ENCODE data around the gene MAPK8.

Gene MAPK8

DNA sequence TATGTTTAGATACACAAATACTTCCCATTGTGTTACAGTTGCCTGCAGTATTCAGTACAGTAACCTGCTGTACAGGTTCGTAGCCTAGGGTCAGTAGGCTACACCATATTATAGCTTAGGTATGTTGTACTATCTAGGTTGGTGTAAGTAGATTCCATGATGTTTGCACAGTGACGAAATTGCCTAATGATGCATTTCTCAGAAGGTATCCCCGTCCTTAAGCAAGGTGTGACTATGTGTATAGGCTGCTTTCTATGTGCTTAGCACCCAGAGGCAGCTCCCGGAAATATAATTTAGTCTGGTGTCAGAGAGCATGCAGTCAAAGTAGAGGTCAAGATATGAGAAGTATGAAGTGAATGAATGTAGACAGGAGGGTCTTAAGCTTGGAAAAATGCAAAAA lies 9.8 kb downstream of the MAPK8 start:
- peaks cover 24% of the 10 kb centered on the region; the same call in 1 of the 2 replicates for H3K4me1 ChIP-seq (ENCODE audit: insufficient read depth, low read length)
- H3K27ac ChIP-seq (ENCODE audit: low read depth, low read length) = no peak overlapping the region
- no peaks in the 10 kb centered on the region for H3K9me3 ChIP-seq (ENCODE audit: insufficient read depth, low read depth, low read length)
- WGBS = 94% methylated on average over 4 of the region's 4 CpGs
- H3K27me3 ChIP-seq (ENCODE audit: insufficient read depth, low read length) = no peaks in the 10 kb centered on the region
- H3K36me3 ChIP-seq (ENCODE audit: insufficient read depth, low read length) = no peaks in the 10 kb centered on the region
- H3K4me3 ChIP-seq (ENCODE audit: low read length) = no peak overlapping the region
- H3K9ac ChIP-seq (ENCODE audit: low read depth, low read length) = no peak overlapping the region

DNA sequence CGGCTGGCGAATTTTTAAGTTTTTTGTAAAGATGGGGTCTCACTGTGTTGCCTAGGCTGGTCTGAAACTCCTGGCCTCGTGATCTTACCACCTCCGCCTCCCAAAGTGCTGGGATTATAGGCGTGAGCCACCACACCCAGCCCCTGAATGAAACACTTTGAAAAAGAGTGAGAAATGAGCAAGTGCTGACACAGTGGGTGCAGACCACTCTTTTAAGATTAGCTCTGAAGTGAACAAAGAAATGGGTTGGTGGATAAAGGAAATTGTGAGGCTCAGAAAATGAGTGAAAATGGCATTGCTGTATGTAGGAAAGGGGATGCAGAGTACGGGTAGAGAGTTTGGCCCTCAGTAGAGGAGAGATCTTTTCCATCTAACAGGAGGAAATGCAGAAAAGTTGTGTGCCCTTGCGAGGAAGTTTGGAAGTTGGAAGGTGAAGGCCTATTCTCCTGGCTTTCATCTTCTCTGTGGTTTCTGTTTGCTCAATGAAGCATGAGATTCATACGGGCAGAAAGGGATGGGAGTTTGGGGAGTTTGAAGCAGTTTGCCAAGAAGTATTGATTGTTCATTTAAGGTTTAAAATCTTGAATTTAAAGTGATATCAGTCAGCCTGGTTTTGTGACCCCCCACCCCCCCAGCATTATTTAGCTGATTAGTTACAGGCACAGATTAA lies 11.0 kb downstream of the MAPK8 start:
- Histone ChIP-seq H3K4me3 (ENCODE audit: low read length) (no peak overlapping the region), H3K27ac (ENCODE audit: low read depth, low read length) (no peak overlapping the region), H3K4me1 (ENCODE audit: insufficient read depth, low read length) (peaks cover 24% of the 10 kb centered on the region; the same call in 1 of the 2 replicates), H3K9me3 (ENCODE audit: insufficient read depth, low read depth, low read length) (no peaks in the 10 kb centered on the region), H3K36me3 (ENCODE audit: insufficient read depth, low read length) (no peaks in the 10 kb centered on the region), H3K27me3 (ENCODE audit: insufficient read depth, low read length) (no peaks in the 10 kb centered on the region), H3K9ac (ENCODE audit: low read depth, low read length) (no peak overlapping the region)
- 69% methylated on average over 8 of the region's 8 CpGs for WGBS

DNA sequence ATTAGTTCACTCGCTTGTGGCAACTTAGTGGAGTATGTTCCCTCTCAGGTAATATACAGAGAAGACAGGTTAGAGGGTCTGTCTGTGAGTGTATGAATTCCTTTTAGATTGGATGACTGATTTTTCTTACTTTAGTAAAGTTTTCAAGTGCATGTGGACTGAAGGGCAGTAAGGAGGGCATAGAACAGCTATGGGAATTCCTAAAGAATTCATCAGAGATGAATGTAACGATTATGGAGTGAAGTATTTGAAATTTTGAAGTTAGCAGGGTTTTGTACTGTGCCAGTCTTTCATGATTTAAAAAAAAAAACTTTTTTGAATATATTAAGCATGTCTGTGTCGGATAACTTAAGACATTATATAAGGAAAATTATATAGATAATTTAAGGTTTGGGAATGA lies 15.5 kb downstream of the MAPK8 start:
- no peaks in the 10 kb centered on the region for H3K27me3 ChIP-seq (ENCODE audit: insufficient read depth, low read length)
- H3K9ac ChIP-seq (ENCODE audit: low read depth, low read length) = no peak overlapping the region
- no peaks in the 10 kb centered on the region for H3K36me3 ChIP-seq (ENCODE audit: insufficient read depth, low read length)
- no peak overlapping the region for H3K4me3 ChIP-seq (ENCODE audit: low read length)
- H3K27ac ChIP-seq (ENCODE audit: low read depth, low read length) = no peak overlapping the region
- peaks cover 21% of the 10 kb centered on the region; the same call in 1 of the 2 replicates for H3K4me1 ChIP-seq (ENCODE audit: insufficient read depth, low read length)
- whole genome bisulfite sequencing = 83% methylated on average over 2 of the region's 3 CpGs
- no peaks in the 10 kb centered on the region for H3K9me3 ChIP-seq (ENCODE audit: insufficient read depth, low read depth, low read length)

DNA sequence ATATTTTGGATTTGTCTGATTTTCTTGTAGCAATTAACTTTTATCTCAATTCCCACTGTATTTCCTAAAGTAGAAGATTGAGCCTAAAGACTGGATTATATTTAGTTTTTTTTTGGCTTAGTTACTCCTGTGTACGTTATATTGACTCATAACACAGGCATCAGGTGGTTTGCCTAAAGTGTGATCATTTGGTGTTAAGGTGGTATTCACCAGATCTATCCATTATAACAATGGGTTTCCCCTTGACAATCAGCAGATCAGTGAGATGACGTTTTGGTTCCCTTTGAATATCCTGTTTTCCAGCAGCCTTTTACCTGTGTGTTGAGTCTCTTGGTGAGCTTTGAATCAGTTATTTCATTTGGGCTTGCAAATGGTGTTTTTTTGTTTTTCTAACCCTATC lies 18.1 kb downstream of the MAPK8 start:
- WGBS = 71% methylated on average over 1 of the region's 2 CpGs
- 0 out of 2 replicates have a peak, but pooled peaks cover 5% of the 10 kb centered on the region for H3K4me1 ChIP-seq (ENCODE audit: insufficient read depth, low read length)
- H3K27me3 ChIP-seq (ENCODE audit: insufficient read depth, low read length) = no peaks in the 10 kb centered on the region
- no peaks in the 10 kb centered on the region for H3K9me3 ChIP-seq (ENCODE audit: insufficient read depth, low read depth, low read length)
- no peak overlapping the region for H3K9ac ChIP-seq (ENCODE audit: low read depth, low read length)
- H3K27ac ChIP-seq (ENCODE audit: low read depth, low read length) = no peak overlapping the region
- no peak overlapping the region for H3K4me3 ChIP-seq (ENCODE audit: low read length)
- no peaks in the 10 kb centered on the region for H3K36me3 ChIP-seq (ENCODE audit: insufficient read depth, low read length)

DNA sequence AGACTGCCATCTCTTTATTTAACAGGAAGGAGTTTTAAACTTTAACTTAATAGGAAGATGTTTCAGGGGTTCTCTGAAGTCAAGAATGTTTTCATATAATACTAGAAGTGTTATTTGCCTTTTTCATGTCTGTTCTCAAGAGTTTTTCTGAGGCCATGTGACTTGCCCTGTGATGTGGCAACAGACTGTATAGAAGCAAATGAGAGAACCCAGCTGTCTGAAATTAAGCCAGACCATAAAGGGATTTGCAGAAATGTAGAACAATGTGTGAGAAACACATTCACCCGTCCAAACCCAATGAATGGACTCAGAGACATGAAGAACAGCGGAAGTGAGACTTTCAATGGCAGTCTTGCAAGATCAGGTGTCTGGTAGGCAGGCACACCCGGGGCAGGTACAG lies 23.8 kb downstream of the MAPK8 start:
- H3K27ac ChIP-seq (ENCODE audit: low read depth, low read length) = no peak overlapping the region
- peaks cover 19% of the 10 kb centered on the region for H3K9me3 ChIP-seq (ENCODE audit: insufficient read depth, low read depth, low read length)
- H3K4me3 ChIP-seq (ENCODE audit: low read length) = no peak overlapping the region
- 94% methylated on average over 3 of the region's 3 CpGs for WGBS
- H3K27me3 ChIP-seq (ENCODE audit: insufficient read depth, low read length) = no peaks in the 10 kb centered on the region
- H3K9ac ChIP-seq (ENCODE audit: low read depth, low read length) = no peak overlapping the region
- no peaks in the 10 kb centered on the region for H3K4me1 ChIP-seq (ENCODE audit: insufficient read depth, low read length)
- peaks cover 22% of the 10 kb centered on the region; the same call in 1 of the 2 replicates for H3K36me3 ChIP-seq (ENCODE audit: insufficient read depth, low read length)

DNA sequence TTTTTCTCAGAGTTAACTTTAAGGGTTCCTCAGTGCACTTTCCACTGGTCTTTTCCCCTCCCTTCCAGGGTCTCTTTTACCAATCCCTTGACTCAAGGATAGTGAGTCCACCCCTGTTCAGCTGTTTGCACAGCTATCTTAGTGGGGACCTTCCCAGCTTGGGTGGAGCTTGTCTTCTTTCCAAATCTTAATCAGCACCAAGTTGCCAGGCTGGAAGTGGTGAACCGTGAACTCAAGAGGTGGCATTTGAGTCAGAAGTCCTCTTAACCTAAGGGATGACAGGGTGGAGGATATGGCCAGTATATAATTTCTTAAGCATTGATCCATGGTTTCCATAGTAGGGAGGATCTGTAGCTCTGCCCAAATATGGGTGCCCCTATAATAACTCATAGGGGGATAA lies 25.0 kb downstream of the MAPK8 start:
- Histone ChIP-seq H3K9ac (ENCODE audit: low read depth, low read length) (no peak overlapping the region), H3K4me1 (ENCODE audit: insufficient read depth, low read length) (no peaks in the 10 kb centered on the region), H3K27me3 (ENCODE audit: insufficient read depth, low read length) (no peaks in the 10 kb centered on the region), H3K9me3 (ENCODE audit: insufficient read depth, low read depth, low read length) (peaks cover 19% of the 10 kb centered on the region), H3K27ac (ENCODE audit: low read depth, low read length) (no peak overlapping the region), H3K36me3 (ENCODE audit: insufficient read depth, low read length) (peaks cover 22% of the 10 kb centered on the region; the same call in 1 of the 2 replicates), H3K4me3 (ENCODE audit: low read length) (no peak overlapping the region)
- WGBS = 100% methylated on average over 1 of the region's 1 CpG

DNA sequence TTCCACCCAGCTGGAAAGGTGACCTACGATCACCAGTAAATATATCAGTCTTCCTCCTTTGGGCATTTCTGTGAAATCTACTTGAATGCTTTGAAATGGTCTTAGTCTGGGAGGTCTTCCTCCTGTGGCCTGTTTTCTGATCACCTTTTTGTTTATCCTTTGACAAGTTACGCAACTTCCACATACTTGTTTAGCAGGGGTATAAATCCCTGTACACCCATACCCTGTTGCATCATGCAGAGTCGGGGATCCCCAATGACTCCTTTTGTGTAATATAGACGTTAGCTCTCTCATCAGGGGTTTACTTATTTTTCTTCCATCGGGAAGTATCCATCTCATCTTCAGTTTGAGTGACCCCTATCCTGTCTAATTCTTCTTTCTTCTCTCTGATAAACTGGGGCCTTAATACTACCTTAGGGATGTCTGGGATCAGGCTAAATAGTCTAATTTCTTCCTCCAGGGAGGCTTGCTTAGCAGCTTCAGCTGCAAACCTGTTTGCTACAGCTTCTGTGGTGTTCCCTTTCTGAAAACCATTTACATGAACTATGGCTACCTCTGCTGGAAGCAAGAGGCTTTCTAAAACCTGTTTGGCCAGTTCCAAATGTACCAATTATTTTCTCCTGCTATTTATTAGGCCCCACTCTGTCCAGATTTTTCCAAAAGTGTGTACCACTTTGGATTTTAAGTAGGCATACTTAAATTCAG lies 25.8 kb downstream of the MAPK8 start:
- H3K27ac ChIP-seq (ENCODE audit: low read depth, low read length) = no peak overlapping the region
- 96% methylated on average over 5 of the region's 5 CpGs for WGBS
- no peaks in the 10 kb centered on the region for H3K4me1 ChIP-seq (ENCODE audit: insufficient read depth, low read length)
- H3K4me3 ChIP-seq (ENCODE audit: low read length) = no peak overlapping the region
- H3K27me3 ChIP-seq (ENCODE audit: insufficient read depth, low read length) = no peaks in the 10 kb centered on the region
- peaks cover 22% of the 10 kb centered on the region; the same call in 1 of the 2 replicates for H3K36me3 ChIP-seq (ENCODE audit: insufficient read depth, low read length)
- no peak overlapping the region for H3K9ac ChIP-seq (ENCODE audit: low read depth, low read length)
- H3K9me3 ChIP-seq (ENCODE audit: insufficient read depth, low read depth, low read length) = peaks cover 19% of the 10 kb centered on the region

DNA sequence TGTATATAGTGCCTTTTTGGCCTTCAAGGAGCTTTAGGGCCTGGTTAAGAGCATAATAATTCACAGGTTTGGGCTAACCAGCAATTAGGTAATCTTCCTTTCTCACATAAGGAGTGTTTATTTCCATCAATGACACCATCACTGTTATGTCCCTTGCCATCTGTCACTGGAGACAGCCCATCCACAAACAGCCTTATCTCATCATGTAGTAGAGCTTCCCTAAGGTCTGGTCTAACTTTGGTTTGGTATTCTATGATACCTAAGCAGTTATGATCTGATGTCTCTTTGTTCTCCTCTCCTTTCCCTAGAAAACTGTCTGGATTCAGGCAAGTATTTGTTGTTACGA lies 26.4 kb downstream of the MAPK8 start:
- Histone ChIP-seq H3K4me3 (ENCODE audit: low read length) (no peak overlapping the region), H3K9ac (ENCODE audit: low read depth, low read length) (no peak overlapping the region), H3K4me1 (ENCODE audit: insufficient read depth, low read length) (no peaks in the 10 kb centered on the region), H3K36me3 (ENCODE audit: insufficient read depth, low read length) (peaks cover 22% of the 10 kb centered on the region; the same call in 1 of the 2 replicates), H3K27ac (ENCODE audit: low read depth, low read length) (no peak overlapping the region), H3K9me3 (ENCODE audit: insufficient read depth, low read depth, low read length) (peaks cover 19% of the 10 kb centered on the region), H3K27me3 (ENCODE audit: insufficient read depth, low read length) (no peaks in the 10 kb centered on the region)
- 89% methylated on average over 1 of the region's 1 CpG for WGBS

DNA sequence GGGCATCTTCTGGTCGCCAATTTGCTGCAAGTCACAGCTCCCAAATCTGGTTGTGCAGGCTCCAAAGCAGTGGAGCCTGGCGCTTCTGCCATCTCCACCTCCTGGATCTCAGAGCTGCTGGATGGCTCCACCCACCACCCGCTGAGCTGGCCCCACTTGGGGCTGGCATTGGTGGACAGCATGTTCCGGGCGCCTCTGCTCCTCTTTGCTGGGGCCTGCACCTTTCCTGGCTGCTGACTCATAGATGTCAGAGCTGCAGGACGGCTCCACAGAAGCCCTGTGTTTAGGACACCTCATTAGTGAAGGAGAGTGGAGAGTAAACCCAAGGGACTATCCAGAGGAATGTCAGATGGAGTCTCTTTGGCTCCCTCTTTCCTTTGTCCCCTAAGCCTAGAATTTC lies 27.4 kb downstream of the MAPK8 start:
- Histone ChIP-seq H3K27me3 (ENCODE audit: insufficient read depth, low read length) (no peaks in the 10 kb centered on the region), H3K27ac (ENCODE audit: low read depth, low read length) (no peak overlapping the region), H3K4me1 (ENCODE audit: insufficient read depth, low read length) (no peaks in the 10 kb centered on the region), H3K9ac (ENCODE audit: low read depth, low read length) (no peak overlapping the region), H3K9me3 (ENCODE audit: insufficient read depth, low read depth, low read length) (peaks cover 19% of the 10 kb centered on the region), H3K36me3 (ENCODE audit: insufficient read depth, low read length) (peaks cover 22% of the 10 kb centered on the region; the same call in 1 of the 2 replicates), H3K4me3 (ENCODE audit: low read length) (no peak overlapping the region)
- WGBS = 92% methylated on average over 6 of the region's 6 CpGs

DNA sequence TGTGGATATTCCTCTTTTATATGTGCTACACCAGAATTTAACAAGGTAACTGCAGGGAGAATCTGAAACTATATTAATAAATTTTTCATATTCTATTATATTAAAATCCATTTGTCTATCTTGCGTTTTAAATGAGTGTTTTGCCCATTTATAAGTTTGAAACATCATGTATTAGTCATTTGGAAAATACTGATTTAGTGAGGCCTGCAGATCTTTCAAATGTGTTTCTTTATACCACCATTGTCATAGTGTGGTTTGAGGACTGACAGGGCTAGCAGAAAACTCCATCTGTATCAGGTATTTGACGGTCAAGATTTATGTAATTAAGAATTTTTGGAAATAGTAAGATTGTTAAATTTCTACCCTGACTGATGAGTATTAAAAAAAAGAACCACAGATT lies 29.3 kb downstream of the MAPK8 start:
- Histone ChIP-seq H3K27ac (ENCODE audit: low read depth, low read length) (no peak overlapping the region), H3K36me3 (ENCODE audit: insufficient read depth, low read length) (peaks cover 15% of the 10 kb centered on the region; the same call in 1 of the 2 replicates), H3K9ac (ENCODE audit: low read depth, low read length) (no peak overlapping the region), H3K4me3 (ENCODE audit: low read length) (no peak overlapping the region), H3K27me3 (ENCODE audit: insufficient read depth, low read length) (no peaks in the 10 kb centered on the region), H3K4me1 (ENCODE audit: insufficient read depth, low read length) (no peaks in the 10 kb centered on the region), H3K9me3 (ENCODE audit: insufficient read depth, low read depth, low read length) (peaks cover 17% of the 10 kb centered on the region)
- 83% methylated on average over 2 of the region's 2 CpGs for WGBS

DNA sequence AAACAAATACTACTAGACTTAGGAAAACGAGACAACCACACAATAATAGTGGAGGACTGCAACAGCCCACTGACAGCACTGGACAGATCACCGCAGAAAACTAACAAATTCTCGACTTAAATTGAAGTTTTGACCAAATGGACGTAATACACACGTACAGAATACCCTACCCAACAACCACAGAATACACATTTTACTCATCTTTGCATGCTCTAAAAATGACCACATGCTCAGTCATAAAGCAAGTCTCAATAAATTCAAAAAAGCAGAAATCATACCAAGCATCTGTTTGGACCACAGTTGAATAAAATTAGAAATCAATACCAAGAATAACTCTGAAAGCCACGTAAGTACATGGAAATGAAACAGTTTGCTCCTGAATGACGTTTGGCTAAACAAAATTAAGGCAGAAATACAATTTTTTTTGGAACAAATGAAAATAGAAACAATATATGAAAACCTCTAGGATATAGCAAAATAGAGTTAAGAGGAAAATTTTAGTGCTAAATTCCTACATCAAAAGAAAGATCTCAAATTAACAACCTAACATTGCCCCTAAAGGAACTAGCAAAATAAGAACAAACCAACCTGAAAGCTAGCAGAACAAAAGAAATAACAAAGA lies 30.6 kb downstream of the MAPK8 start:
- no peak overlapping the region for H3K9ac ChIP-seq (ENCODE audit: low read depth, low read length)
- no peak overlapping the region for H3K4me3 ChIP-seq (ENCODE audit: low read length)
- H3K27me3 ChIP-seq (ENCODE audit: insufficient read depth, low read length) = no peaks in the 10 kb centered on the region
- peaks cover 6% of the 10 kb centered on the region for H3K4me1 ChIP-seq (ENCODE audit: insufficient read depth, low read length)
- WGBS = 83% methylated on average over 7 of the region's 7 CpGs
- H3K27ac ChIP-seq (ENCODE audit: low read depth, low read length) = no peak overlapping the region
- peaks cover 4% of the 10 kb centered on the region for H3K9me3 ChIP-seq (ENCODE audit: insufficient read depth, low read depth, low read length)
- 0 out of 2 replicates have a peak, but pooled peaks cover 3% of the 10 kb centered on the region for H3K36me3 ChIP-seq (ENCODE audit: insufficient read depth, low read length)
